Brain microvascular endothelial cell (primary cell): Measurements from ENCODE around the gene C9orf72.

Experiments used
- DNase-seq: peaks from one replicate; pipeline ENCODE4 v3.0.0-alpha.2; 2020
- H3K27ac ChIP-seq: fragments of 250-450 bp; sonication (Bioruptor Pico); 2 replicates; pipeline ENCODE4 v1.5.1; 2020; ENCODE audit warnings: mild to moderate bottlenecking, moderate library complexity
- H3K27me3 ChIP-seq: fragments of 250-450 bp; sonication (Bioruptor Pico); replicated peaks from 2 replicates; pipeline ENCODE4 v1.5.1; 2020; ENCODE audit warnings: mild to moderate bottlenecking
- H3K36me3 ChIP-seq: fragments of 250-450 bp; sonication (Bioruptor Pico); replicated peaks from 2 replicates; pipeline ENCODE4 v1.5.1; 2020; ENCODE audit warnings: mild to moderate bottlenecking
- H3K4me3 ChIP-seq: 2 replicates; pipeline ENCODE4 v1.5.1; 2011; ENCODE audit warnings: low read depth, mild to moderate bottlenecking, control low read depth, low read length, moderate library complexity
- in situ Hi-C: cut with HindIII; loops from 2 replicates; pipeline ENCODE4 v1.10.0; 2017; ENCODE audit warnings: low sequenced_read_pairs, low pct_ligation_motif_present
- TF ChIP-seq, protein P1 (sequence below): IDR thresholded peaks from 2 replicates; pipeline ENCODE4 v1.5.1; 2011; ENCODE audit warnings: low read depth, mild to moderate bottlenecking, moderate library complexity, low read length, control low read depth, inconsistent platforms; ENCODE audit errors: missing control alignments

C9orf72 gene

DNA sequence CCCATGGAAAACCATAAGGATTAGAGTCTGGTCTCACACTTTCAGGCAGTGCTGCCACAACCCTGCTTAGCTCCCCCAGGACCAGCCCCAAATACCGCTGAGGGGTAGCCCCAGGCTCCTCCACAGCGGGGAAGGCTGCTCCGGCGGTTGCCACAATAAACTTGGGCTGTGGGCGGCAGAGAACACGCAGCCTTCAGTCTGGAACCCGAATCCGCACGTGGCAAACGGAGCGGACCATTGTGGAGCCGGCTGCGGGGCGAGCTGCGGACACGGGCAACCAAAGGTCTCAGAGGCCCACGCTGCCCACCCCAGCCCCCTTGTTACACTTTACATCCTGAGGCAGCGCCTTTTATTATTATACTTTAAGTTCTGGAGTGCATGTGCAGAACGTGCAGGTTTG, 37.3 kb upstream of the C9orf72 start:
- no peak for DNase-seq
- H3K4me3 ChIP-seq: no peak overlapping the region
- H3K27ac ChIP-seq: no peak overlapping the region
- in situ Hi-C loops: no loop called here
- no peaks in the 10 kb centered on the region for H3K36me3 ChIP-seq
- TF ChIP-seq, protein P1, sequence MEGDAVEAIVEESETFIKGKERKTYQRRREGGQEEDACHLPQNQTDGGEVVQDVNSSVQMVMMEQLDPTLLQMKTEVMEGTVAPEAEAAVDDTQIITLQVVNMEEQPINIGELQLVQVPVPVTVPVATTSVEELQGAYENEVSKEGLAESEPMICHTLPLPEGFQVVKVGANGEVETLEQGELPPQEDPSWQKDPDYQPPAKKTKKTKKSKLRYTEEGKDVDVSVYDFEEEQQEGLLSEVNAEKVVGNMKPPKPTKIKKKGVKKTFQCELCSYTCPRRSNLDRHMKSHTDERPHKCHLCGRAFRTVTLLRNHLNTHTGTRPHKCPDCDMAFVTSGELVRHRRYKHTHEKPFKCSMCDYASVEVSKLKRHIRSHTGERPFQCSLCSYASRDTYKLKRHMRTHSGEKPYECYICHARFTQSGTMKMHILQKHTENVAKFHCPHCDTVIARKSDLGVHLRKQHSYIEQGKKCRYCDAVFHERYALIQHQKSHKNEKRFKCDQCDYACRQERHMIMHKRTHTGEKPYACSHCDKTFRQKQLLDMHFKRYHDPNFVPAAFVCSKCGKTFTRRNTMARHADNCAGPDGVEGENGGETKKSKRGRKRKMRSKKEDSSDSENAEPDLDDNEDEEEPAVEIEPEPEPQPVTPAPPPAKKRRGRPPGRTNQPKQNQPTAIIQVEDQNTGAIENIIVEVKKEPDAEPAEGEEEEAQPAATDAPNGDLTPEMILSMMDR: no peak
- H3K27me3 ChIP-seq: no peaks in the 10 kb centered on the region

DNA sequence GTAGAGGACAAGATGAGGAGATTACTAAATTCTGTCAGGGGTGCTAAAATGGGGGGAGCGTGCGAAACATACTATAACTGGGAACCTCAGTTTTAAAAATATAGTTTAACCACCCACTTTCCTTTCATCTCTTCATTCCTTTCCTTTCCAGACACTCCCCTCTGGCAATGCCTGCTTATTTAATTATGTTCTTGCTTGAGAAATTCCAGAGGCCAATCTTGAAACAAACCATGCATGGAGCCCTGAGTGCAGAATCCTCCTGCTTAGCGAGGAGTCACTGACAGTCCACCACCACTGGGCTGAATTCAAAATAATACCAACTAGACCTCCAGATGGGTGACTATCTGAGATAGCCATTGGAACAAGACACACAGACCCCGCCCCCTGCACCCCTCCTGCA, 29.7 kb upstream of the C9orf72 start:
- Histone ChIP-seq H3K36me3 (no peaks in the 10 kb centered on the region), H3K27me3 (no peaks in the 10 kb centered on the region), H3K4me3 (no peak overlapping the region), H3K27ac (no peak overlapping the region)
- in situ Hi-C loops: no loop called here
- TF ChIP-seq, protein P1: no peak
- no peak for DNase-seq

GRCh38 chr9:27602142-27602861, 29.0 kb upstream of the C9orf72 start:
- Histone ChIP-seq H3K27ac (no peak overlapping the region), H3K27me3 (no peaks in the 10 kb centered on the region), H3K4me3 (no peak overlapping the region), H3K36me3 (no peaks in the 10 kb centered on the region)
- no peak for DNase-seq
- TF ChIP-seq, protein P1: no peak
- in situ Hi-C loops: no loop called here

GRCh38 chr9:27601396-27601795, 28.1 kb upstream of the C9orf72 start:
- Histone ChIP-seq H3K36me3 (no peaks in the 10 kb centered on the region), H3K27ac (no peak overlapping the region), H3K4me3 (no peak overlapping the region), H3K27me3 (no peaks in the 10 kb centered on the region)
- in situ Hi-C loops: no loop called here
- DNase-seq: no peak
- TF ChIP-seq, protein P1: no peak

- DNase-seq: no peak
- Histone ChIP-seq H3K4me3 (no peak overlapping the region), H3K36me3 (no peaks in the 10 kb centered on the region), H3K27ac (no peak overlapping the region), H3K27me3 (no peaks in the 10 kb centered on the region)
- TF ChIP-seq, protein P1: no peak
- in situ Hi-C loops: no loop called here
Observed at GRCh38 chr9:27600256-27600655, 27.0 kb upstream of the C9orf72 start.

GRCh38 chr9:27599870-27600238, 26.6 kb upstream of the C9orf72 start:
- in situ Hi-C loops: no loop called here
- TF ChIP-seq, protein P1: no peak
- no peaks in the 10 kb centered on the region for H3K27me3 ChIP-seq
- no peaks in the 10 kb centered on the region for H3K36me3 ChIP-seq
- H3K27ac ChIP-seq: no peak overlapping the region
- DNase-seq: no peak
- H3K4me3 ChIP-seq: no peak overlapping the region
